HG03108 (cell line): ENCODE data around the gene BOLL.
"Not testable (repeated sequence)": the region's sequence is repeated elsewhere in the genome, so short reads cannot be mapped to it uniquely, and the experiment has no call there.

Source experiments
- ATAC-seq: cut with Tn5 transposase; IDR thresholded peaks from one replicate; pipeline ENCODE4 v1.9.1; 2021; ENCODE audit warnings: moderate library complexity; ENCODE audit not compliant: unreplicated experiment

The BOLL gene

GRCh38 chr2:197799068-197799467, 13.9 kb upstream of the BOLL start:
- no peak for ATAC-seq

DNA sequence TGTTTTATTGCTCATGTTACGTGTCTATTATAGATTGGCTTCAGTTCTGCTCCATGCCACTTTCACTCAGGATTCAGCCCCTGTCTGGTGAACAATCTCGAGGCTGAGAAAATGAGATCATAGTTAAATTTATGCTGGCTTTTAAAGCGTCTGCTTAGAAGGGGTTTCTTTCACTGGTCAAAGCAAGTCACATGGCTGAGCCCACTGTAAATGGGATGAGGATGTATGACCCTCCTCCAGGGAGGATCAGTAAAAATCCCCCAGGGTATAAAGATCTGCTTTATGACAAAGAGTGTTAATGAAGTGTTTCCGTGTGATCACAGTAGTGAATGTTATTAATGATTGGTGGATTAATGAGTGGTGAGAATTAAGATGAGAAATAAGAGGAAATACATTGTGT, 13.1 kb upstream of the BOLL start:
- ATAC-seq: no peak

GRCh38 chr2:197795277-197795676, 10.2 kb upstream of the BOLL start:
- ATAC-seq: no peak

GRCh38 chr2:197793456-197793855, 8.3 kb upstream of the BOLL start:
- no peak for ATAC-seq

- ATAC-seq: no peak
These were observed 1.1 kb upstream of the BOLL start for GRCh38 chr2:197786010-197786877.

- no peak for ATAC-seq
These were observed 3.0 kb downstream of the BOLL start for GRCh38 chr2:197782126-197782525.

- no peak for ATAC-seq
These were observed 5.9 kb downstream of the BOLL start for GRCh38 chr2:197779261-197779660.

DNA sequence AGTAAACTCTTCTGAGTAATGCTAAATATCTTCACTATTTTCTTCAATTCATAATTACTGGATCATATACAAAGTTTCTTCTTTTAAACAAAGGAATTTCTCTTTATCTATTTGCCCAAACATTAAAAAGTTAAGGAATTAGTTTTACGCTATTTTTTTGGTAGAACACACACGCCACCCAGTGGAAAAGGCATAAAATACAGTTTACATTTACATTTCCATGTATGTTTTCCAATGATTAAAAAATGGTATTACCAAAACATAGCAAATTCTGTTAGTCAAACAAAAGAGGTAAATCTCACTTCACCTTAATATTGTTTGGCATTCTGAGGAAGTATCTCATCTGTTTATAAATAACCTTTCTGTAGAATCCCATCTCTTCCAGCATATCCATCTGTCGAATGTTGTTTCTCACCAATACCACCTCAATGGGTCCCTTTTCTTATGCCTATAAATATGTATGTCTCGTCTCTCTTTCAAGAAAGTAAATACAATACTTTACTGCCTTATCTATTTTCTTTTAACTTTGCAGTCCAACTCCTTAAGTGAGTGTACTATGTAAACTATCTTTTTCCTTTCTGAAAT, 7.2 kb downstream of the BOLL start:
- ATAC-seq: no peak

- no peak for ATAC-seq
These were observed 24.8 kb downstream of the BOLL start for GRCh38 chr2:197760293-197760657.

DNA sequence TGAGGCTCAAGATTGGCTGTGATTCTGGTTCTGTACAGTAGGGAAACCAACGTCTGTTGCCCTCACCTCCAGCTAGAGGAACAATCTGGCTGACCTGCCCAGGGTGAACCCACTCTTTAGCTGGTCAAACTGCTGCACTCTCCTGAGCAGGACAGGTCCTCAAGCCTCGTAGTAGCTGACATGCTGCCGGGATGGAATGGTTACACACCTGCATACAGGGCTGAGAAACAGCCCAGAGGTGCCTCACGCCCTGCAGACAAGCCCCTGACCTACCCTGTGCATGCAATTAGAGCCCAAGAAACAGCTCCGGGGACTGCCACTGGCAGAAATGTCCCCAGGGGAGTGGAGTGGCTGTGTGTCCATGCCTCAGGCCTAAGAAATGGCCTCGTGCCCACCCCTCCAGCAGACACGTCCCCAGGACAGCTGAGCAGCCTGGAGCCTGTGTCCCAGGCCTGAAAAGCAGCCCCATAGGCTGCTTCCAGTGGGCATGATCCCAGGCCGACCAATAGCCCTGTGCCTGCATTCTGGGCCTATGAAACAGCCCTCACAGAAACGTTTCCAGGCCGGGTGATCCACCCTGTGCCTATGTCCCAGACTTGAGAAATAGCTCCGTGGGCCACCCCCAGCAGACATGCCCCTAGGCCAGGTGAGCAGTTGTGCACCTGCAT, 25.4 kb downstream of the BOLL start:
- ATAC-seq: no peak

- no peak for ATAC-seq
These were observed 26.1 kb downstream of the BOLL start for GRCh38 chr2:197759013-197759412.

DNA sequence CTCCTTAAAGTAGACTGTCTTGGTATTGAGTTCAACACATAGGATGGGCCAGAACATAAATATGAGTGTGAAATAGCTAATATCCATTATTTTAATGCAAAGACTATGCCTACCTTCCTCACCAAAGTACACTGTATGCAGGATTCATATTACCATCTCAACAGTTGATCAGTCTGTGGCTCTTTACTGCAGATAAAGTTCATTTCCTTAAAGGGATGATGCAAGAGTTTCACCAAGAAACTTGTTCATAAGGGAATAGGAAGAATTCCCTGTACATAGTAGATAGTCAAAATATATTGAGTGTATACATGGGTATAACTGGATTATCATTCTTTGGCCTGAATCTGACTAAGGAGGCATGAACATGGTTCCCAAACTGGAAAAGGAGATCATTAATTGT, 44.9 kb downstream of the BOLL start:
- no peak for ATAC-seq

DNA sequence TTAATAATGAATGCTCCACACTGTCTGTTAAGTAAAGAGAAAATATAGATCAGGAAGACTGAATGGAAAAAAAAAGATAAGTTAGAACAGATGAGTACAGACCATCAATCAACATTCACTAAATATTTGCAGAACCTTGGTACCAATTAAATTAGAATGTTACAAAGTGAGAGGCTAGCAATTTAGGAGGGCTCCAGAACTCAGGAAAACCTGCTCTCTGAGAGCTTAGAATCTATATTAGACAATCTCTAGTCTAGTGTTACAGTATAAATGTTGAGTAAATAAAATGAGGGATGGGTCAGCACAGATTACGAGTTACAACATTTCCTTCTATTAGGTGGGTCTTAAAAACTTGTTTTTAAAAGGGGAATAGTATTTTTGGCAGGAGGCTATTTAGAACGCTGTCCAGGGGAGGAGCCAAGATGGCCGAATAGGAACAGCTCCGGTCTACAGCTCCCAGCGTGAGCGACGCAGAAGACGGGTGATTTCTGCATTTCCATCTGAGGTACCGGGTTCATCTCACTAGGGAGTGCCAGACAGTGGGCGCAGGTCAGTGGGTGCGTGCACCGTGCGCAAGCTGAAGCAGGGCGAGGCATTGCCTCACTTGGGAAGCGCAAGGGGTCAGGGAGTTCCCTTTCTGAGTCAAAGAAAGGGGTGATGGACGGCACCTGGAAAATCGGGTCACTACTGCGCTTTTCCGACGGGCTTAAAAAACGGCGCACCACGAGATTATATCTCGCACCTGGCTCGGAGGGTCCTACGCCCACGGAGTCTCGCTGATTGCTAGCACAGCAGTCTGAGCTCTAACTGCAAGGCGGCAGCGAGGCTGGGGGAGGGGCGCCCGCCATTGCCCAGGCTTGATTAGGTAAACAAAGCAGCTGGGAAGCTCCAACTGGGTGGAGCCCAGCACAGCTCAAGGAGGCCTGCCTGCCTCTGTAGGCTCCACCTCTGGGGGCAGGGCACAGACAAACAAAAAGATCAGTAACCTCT, 56.3 kb downstream of the BOLL start:
- not testable (repeated sequence) for ATAC-seq

DNA sequence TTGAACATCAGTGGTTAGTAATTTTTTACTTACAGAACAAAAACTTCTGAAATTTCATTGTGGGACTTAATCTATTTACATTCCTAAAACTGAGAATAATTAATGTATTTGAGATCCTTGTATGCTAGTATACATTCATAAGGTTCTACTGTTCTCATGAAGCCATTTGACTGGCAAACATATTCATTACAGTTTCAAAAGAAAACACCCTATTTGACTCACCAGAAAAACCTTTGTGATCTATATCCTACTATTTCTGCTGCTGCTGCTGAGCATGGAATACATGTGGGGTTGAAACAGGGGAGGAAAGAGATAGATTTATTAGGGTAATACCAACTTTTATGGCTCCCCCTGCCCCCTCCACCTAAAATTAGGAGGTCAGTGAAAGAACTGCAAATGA, 58.1 kb downstream of the BOLL start:
- ATAC-seq: no peak

GRCh38 chr2:197717863-197718262, 67.3 kb downstream of the BOLL start:
- ATAC-seq: no peak

GRCh38 chr2:197713271-197713670, 71.8 kb downstream of the BOLL start:
- ATAC-seq: no peak

GRCh38 chr2:197711578-197711977, 73.5 kb downstream of the BOLL start:
- ATAC-seq: no peak

- ATAC-seq: peak; percentile 70
These were observed 74.6 kb downstream of the BOLL start for GRCh38 chr2:197710424-197711042.

- ATAC-seq: not testable (repeated sequence)
These were observed 76.0 kb downstream of the BOLL start for GRCh38 chr2:197709140-197709539.

- no peak for ATAC-seq
These were observed 76.8 kb downstream of the BOLL start for GRCh38 chr2:197708331-197708730.
